Suprapubic skin (tissue), 3 donors: ENCODE results near the gene TBC1D5.

Experiments
- CTCF ChIP-seq, 2 donors: fragments of 200-600 bp in 1 of 2; fragments of 450-650 bp in 1 of 2; sonication (generic) in 1 of 2; IDR thresholded peaks; one replicate each; pipeline ENCODE4 v1.5.1; 2016 to 2019; ENCODE audit warnings: antibody characterized with exemption in 2 of 2, mild to moderate bottlenecking in 1 of 2, moderate library complexity in 1 of 2
- EP300 ChIP-seq: sonication (generic); formaldehyde crosslinking; IDR thresholded peaks from one replicate; pipeline ENCODE4 v1.6.1; 2017; ENCODE audit warnings: antibody characterized with exemption
- POLR2A ChIP-seq, 2 donors: fragments of 450-650 bp; IDR thresholded peaks; one replicate each; pipeline ENCODE4 v1.6.1; 2017; ENCODE audit warnings: antibody characterized with exemption in 2 of 2, mild to moderate bottlenecking in 2 of 2, moderate library complexity in 2 of 2

GRCh38 chr3:17143893-17144664 is 598.4 kb downstream of the TBC1D5 start:
- TF ChIP-seq CTCF (IDR thresholded peaks at IDR 0.05) (no peak), POLR2A (IDR thresholded peaks at IDR 0.05) (no peak), EP300 (no peak)
